Karpas-422 (cell line): ENCODE measurements around the gene PARK7. TPM values are rescaled to one million over a fixed set of nuclear protein-coding genes. Genes with fewer than 3 reads are reported as not detected.

Source experiments
- DNase-seq: peaks from one replicate; pipeline ENCODE4 v3.0.0-alpha.2; 2015
- H2AFZ ChIP-seq: fragments of 200-600 bp; sonication (generic); 2 replicates; pipeline ENCODE4 v1.6.1; 2014; ENCODE audit warnings: antibody characterized with exemption, low read length, mixed read lengths
- H3K27ac ChIP-seq: fragments of 200-600 bp; sonication (generic); 2 replicates; pipeline ENCODE4 v1.5.1; 2014; ENCODE audit warnings: mild to moderate bottlenecking, low read length, moderate library complexity
- H3K27me3 ChIP-seq: fragments of 200-600 bp; sonication (generic); 2 replicates; pipeline ENCODE4 v1.6.1; 2014; ENCODE audit warnings: low read length, mixed read lengths
- H3K36me3 ChIP-seq: fragments of 200-600 bp; sonication (generic); 2 replicates; pipeline ENCODE4 v1.6.1; 2014; ENCODE audit warnings: low read length, mixed read lengths; ENCODE audit not compliant: insufficient read depth
- H3K4me1 ChIP-seq: fragments of 200-600 bp; sonication (generic); 2 replicates; pipeline ENCODE4 v1.6.1; 2014; ENCODE audit warnings: mild to moderate bottlenecking, low read length, mixed read lengths
- H3K4me2 ChIP-seq: fragments of 200-600 bp; sonication (generic); 2 replicates; pipeline ENCODE4 v1.6.1; 2014; ENCODE audit warnings: low read length, low read depth, mild to moderate bottlenecking; ENCODE audit not compliant: poor library complexity, severe bottlenecking
- H3K4me3 ChIP-seq: fragments of 200-600 bp; sonication (generic); 2 replicates; pipeline ENCODE4 v1.5.1; 2014; ENCODE audit warnings: mild to moderate bottlenecking, antibody characterized with exemption, low read length, mixed read lengths
- H3K79me2 ChIP-seq: fragments of 200-600 bp; sonication (generic); 2 replicates; pipeline ENCODE4 v1.6.1; 2014; ENCODE audit warnings: mild to moderate bottlenecking, low read length, mixed read lengths
- H3K9ac ChIP-seq: fragments of 200-600 bp; sonication (generic); 2 replicates; pipeline ENCODE4 v1.6.0; 2014; ENCODE audit warnings: low read length
- H3K9me2 ChIP-seq: fragments of 200-600 bp; sonication (generic), shearing (Covaris generic); replicated peaks from 2 replicates; pipeline ENCODE4 v1.6.0; 2014; ENCODE audit warnings: mild to moderate bottlenecking, low read length, moderate library complexity; ENCODE audit not compliant: insufficient read depth
- H3K9me3 ChIP-seq: fragments of 300-700, 200-600 bp; sonication (generic); 2 replicates; pipeline ENCODE4 v1.6.1; 2014; ENCODE audit warnings: low read length, mixed read lengths
- H4K20me1 ChIP-seq: fragments of 200-600 bp; sonication (generic); 2 replicates; pipeline ENCODE4 v1.6.1; 2014; ENCODE audit warnings: mild to moderate bottlenecking, antibody characterized with exemption, low read length, low read depth; ENCODE audit not compliant: insufficient read depth
- total RNA-seq: library from RNA; depleted of rRNA; stranded (reverse); fragments of >200 nt; shearing (Covaris generic); gene quantifications from 2 replicates; pipeline ENCODE4 v1.2.3, GENCODE V29; 2014; ENCODE audit warnings: low replicate concordance

PARK7 gene
- total RNA-seq, 1 experiment from 2014 or later: 146 TPM

DNA sequence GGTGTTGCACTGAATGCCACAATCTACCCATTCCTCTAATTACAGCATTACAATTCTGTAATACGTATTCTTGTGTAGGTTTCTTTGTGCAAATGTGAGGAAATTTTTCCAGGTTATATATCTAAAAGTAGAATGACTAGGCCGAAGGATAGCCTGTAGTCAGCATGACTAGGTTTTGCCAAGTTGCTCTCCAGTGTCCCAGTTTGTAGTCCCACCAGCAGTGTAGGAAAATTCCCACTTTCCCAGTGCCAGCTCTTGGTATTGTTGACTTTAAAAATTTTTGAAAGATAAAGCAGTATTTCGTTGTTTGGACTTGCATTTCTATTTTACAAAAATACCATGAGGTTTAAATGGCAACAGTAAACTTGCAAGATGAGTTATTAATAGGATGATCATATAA is 3.0 kb downstream of the PARK7 start:
- Histone ChIP-seq H3K4me2 (no peak overlapping the region), H3K9me2 (no peaks in the 10 kb centered on the region), H3K4me3 (no peak overlapping the region), H2AFZ (no peak overlapping the region), H3K9ac (no peak overlapping the region), H3K27me3 (no peaks in the 10 kb centered on the region), H3K4me1 (peaks cover 18% of the 10 kb centered on the region), H4K20me1 (peaks cover 20% of the 10 kb centered on the region; the same call in 1 of the 2 replicates), H3K27ac (no peak overlapping the region), H3K79me2 (peaks cover 87% of the 10 kb centered on the region), H3K36me3 (peaks cover 52% of the 10 kb centered on the region), H3K9me3 (no peaks in the 10 kb centered on the region)
- no peak for DNase-seq

DNA sequence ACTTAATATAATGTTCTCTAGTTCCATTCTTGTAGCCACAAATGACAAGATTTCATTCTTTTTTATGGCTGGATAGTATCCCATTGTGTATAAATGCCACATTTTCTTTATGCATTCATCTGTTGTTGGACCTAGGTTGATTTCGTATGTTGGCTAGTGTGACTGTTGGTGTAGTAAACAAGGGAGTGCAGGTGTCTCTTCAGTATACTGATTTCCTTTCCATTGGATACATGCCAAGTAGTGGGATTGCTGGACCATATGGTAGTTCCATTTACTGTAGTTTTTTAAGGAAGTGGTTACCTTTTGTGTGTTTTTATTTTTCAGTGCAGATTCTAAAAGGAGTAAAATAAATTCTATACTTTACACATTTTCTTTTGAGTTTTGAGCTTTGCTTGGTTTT is 5.7 kb downstream of the PARK7 start:
- H3K9me3 ChIP-seq: no peaks in the 10 kb centered on the region
- H3K4me2 ChIP-seq: no peak overlapping the region
- H4K20me1 ChIP-seq: peaks cover 20% of the 10 kb centered on the region; the same call in 1 of the 2 replicates
- no peaks in the 10 kb centered on the region for H3K9me2 ChIP-seq
- peaks cover 75% of the 10 kb centered on the region for H3K79me2 ChIP-seq
- no peak overlapping the region for H3K9ac ChIP-seq
- H2AFZ ChIP-seq: no peak overlapping the region
- no peaks in the 10 kb centered on the region for H3K27me3 ChIP-seq
- peaks cover 74% of the 10 kb centered on the region for H3K36me3 ChIP-seq
- peaks cover 10% of the 10 kb centered on the region for H3K4me1 ChIP-seq
- no peak overlapping the region for H3K4me3 ChIP-seq
- no peak for DNase-seq
- H3K27ac ChIP-seq: no peak overlapping the region

DNA sequence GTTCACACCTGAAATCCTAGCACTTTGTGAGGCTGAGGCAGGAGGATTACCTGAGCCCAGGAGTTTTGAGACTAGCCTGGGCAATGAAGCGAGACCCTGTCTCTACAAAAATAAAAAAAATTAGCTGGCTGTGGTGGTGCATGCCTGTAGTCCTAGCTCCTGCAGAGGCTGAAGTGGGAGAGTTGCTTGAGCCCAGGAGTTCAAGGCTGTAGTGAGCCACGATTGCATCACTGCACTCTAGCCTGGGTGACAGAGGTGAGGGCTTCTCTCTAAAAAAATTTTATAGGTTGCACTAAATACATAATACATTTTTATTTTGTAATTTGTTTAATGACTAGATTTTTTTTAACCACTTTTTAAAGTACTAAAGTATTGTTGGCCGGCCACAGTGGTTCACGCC is 6.1 kb downstream of the PARK7 start:
- Histone ChIP-seq H3K9me2 (no peaks in the 10 kb centered on the region), H3K4me3 (no peak overlapping the region), H3K79me2 (peaks cover 70% of the 10 kb centered on the region), H3K4me1 (peaks cover 6% of the 10 kb centered on the region), H3K4me2 (no peak overlapping the region), H3K27ac (no peak overlapping the region), H4K20me1 (peaks cover 20% of the 10 kb centered on the region; the same call in 1 of the 2 replicates), H3K9me3 (no peaks in the 10 kb centered on the region), H3K36me3 (peaks cover 77% of the 10 kb centered on the region), H2AFZ (no peak overlapping the region), H3K27me3 (no peaks in the 10 kb centered on the region), H3K9ac (no peak overlapping the region)
- no peak for DNase-seq

DNA sequence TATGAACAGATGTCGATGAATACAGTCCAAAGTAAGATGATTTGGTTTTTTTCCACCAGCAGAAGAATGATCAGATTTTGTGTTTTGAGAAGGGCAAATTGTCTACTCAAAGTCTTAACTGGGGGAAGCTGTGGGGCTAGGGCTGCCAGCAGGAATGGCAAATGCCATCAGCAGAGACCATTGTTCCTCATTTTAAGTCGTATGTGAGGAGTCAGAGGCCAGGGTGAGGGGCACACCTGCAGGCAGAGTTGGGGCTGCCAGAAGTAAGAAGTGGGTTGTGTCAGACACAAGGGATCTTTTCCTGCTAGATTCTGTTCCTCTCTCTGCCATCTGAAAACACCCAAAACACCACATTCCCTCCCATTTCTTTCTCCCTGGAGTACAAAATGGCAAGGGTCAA is 8.7 kb downstream of the PARK7 start:
- Histone ChIP-seq H2AFZ (no peak overlapping the region), H3K9ac (no peak overlapping the region), H4K20me1 (peaks cover 20% of the 10 kb centered on the region; the same call in 1 of the 2 replicates), H3K36me3 (peaks cover 67% of the 10 kb centered on the region), H3K9me2 (no peaks in the 10 kb centered on the region), H3K27me3 (no peaks in the 10 kb centered on the region), H3K4me3 (no peak overlapping the region), H3K4me2 (no peak overlapping the region), H3K9me3 (no peaks in the 10 kb centered on the region), H3K4me1 (no peaks in the 10 kb centered on the region), H3K79me2 (peaks cover 51% of the 10 kb centered on the region), H3K27ac (no peak overlapping the region)
- no peak for DNase-seq

DNA sequence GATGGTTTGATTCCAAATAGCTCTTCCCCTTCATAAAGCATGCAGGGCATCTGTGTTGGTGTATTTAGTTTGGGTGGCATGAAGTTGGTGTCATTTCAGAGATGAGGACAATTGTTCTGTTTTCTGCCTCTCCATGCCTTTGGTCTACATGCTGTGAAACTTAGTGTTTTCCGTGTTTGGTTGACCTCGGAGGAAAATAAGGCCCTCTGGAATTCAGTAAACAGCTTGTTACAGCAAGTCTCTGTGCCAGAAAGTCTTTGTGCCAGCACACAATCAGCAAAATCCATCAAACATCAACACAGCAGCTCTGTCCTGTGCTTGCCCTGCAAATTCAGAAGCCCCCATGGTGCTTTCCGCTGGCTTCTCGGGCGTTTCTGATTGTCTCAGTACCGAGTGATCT is 9.5 kb downstream of the PARK7 start:
- Histone ChIP-seq H3K27ac (no peak overlapping the region), H3K27me3 (no peaks in the 10 kb centered on the region), H4K20me1 (peaks cover 22% of the 10 kb centered on the region), H3K4me1 (no peaks in the 10 kb centered on the region), H3K9me2 (no peaks in the 10 kb centered on the region), H3K4me3 (no peak overlapping the region), H3K36me3 (peaks cover 64% of the 10 kb centered on the region), H2AFZ (no peak overlapping the region), H3K9ac (no peak overlapping the region), H3K9me3 (no peaks in the 10 kb centered on the region), H3K4me2 (no peak overlapping the region), H3K79me2 (peaks cover 49% of the 10 kb centered on the region)
- DNase-seq: no peak

DNA sequence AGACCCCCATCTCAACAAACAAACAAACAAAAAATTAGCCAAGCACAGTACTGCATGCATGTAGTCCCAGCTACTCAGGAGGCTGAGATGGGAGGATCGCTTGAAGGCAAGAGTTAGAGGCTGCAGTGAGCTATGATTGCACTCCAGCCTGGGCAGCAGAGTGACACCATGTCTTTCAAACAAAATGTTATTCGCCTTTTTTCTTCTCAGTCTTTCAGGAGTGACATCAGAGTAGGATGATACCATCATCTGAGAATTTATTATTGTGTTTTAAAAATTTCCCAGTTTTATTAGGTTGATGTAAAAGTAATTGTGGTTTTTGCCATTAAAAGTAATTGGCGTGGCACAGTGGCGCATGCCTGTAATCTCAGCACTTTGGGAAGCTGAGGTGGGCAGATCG is 10.8 kb downstream of the PARK7 start:
- Histone ChIP-seq H3K4me1 (no peaks in the 10 kb centered on the region), H3K79me2 (peaks cover 46% of the 10 kb centered on the region), H4K20me1 (peaks cover 12% of the 10 kb centered on the region), H2AFZ (no peak overlapping the region), H3K4me2 (no peak overlapping the region), H3K9me2 (no peaks in the 10 kb centered on the region), H3K27ac (no peak overlapping the region), H3K36me3 (peaks cover 61% of the 10 kb centered on the region), H3K9me3 (no peaks in the 10 kb centered on the region), H3K9ac (no peak overlapping the region), H3K27me3 (no peaks in the 10 kb centered on the region), H3K4me3 (no peak overlapping the region)
- no peak for DNase-seq

DNA sequence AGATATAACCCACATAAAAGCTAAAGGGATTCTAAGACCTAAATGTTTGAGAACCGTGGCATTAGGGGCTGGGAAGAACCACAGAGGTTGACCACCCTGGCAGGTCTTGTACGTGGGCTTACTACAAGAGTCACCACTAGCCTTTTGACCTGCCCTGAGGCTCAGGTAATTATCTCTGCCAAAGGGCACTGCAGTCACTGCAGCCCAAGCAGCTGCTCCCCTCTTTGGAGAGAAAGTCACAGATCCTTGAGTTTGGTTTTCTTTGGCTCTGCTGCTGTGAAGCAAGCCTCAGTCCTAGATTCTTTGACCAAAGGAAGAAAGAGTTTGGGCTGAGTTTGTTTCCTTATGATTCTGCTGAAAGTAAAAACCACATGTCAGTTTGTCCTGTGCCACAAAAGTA is 11.6 kb downstream of the PARK7 start:
- DNase-seq: no peak
- H3K79me2 ChIP-seq: peaks cover 40% of the 10 kb centered on the region
- H2AFZ ChIP-seq: no peak overlapping the region
- H3K4me3 ChIP-seq: no peak overlapping the region
- no peak overlapping the region for H3K9ac ChIP-seq
- H3K27me3 ChIP-seq: no peaks in the 10 kb centered on the region
- no peaks in the 10 kb centered on the region for H3K9me3 ChIP-seq
- peaks cover 59% of the 10 kb centered on the region for H3K36me3 ChIP-seq
- peaks cover 12% of the 10 kb centered on the region for H4K20me1 ChIP-seq
- H3K9me2 ChIP-seq: no peaks in the 10 kb centered on the region
- H3K4me2 ChIP-seq: no peak overlapping the region
- H3K27ac ChIP-seq: no peak overlapping the region
- no peaks in the 10 kb centered on the region for H3K4me1 ChIP-seq

DNA sequence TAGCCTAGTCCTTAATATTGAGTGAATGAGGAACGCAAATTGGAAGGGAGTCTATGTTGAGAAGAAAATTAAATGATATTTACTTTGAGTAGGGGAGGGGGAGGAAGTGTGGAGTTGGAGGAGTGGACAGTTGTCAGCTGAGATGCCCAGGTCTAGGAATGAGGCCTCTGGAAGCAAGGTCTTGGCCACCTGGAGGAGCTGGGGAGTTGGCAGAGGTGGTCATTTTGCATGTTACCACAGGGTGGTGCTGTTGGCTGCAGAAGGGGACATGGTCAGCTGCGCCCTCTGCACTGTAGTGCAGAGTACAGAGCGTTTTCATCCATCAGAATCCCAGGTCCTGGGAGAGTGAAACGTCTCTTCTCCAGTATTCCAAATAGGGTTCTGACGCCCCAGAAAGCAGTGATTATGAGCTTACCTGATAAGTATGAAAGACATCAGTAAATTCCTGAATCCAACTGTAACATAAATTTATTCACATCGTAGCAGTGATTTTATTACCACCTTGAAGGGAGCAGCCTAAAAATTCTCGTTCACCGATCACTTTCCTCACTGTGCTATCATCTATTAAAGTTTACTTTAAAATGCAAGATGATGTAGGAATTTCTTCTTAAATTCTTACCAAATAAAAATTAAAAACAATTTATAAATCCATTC is 13.8 kb downstream of the PARK7 start:
- no peak overlapping the region for H3K9ac ChIP-seq
- peaks cover 4% of the 10 kb centered on the region; the same call in 1 of the 2 replicates for H4K20me1 ChIP-seq
- no peak overlapping the region for H3K4me2 ChIP-seq
- DNase-seq: peak; percentile 79
- H3K27ac ChIP-seq: no peak overlapping the region
- peaks cover 33% of the 10 kb centered on the region for H3K79me2 ChIP-seq
- H3K9me2 ChIP-seq: no peaks in the 10 kb centered on the region
- peaks cover 54% of the 10 kb centered on the region for H3K36me3 ChIP-seq
- H3K27me3 ChIP-seq: no peaks in the 10 kb centered on the region
- H2AFZ ChIP-seq: no peak overlapping the region
- H3K9me3 ChIP-seq: no peaks in the 10 kb centered on the region
- H3K4me3 ChIP-seq: no peak overlapping the region
- H3K4me1 ChIP-seq: no peaks in the 10 kb centered on the region
